Keratinocyte (primary cell): Measurements from ENCODE around the gene NEURL1. TPM values are rescaled to one million over a fixed set of nuclear protein-coding genes. Genes with fewer than 3 reads are reported as not detected.

Experiments
- DNase-seq: peaks from one replicate; pipeline ENCODE4 v3.0.0-alpha.2; 2011; ENCODE audit warnings: low read depth, missing footprints, low spot score
- FAIRE-seq: peaks from 2 replicates; lab custom pipeline; 2011; peaks lifted over from hg19 to GRCh38; lab: Jason Lieb, UNC
- H2AFZ ChIP-seq: 2 replicates; pipeline ENCODE4 v1.6.0; 2012; ENCODE audit warnings: low read length, control low read depth, inconsistent platforms; ENCODE audit not compliant: control insufficient read depth
- H3K27ac ChIP-seq: 2 replicates; pipeline ENCODE4 v1.5.1; 2011; ENCODE audit warnings: low read length; ENCODE audit not compliant: control insufficient read depth, insufficient read depth
- H3K27me3 ChIP-seq: 3 replicates; pipeline ENCODE4 v1.6.0; 2011; ENCODE audit warnings: low read length; ENCODE audit not compliant: control insufficient read depth, insufficient read depth; ENCODE audit errors: extremely low read depth
- H3K36me3 ChIP-seq, 2 experiments: 2 replicates in 1 of 2; 3 replicates in 1 of 2; pipeline ENCODE4 v1.5.1; 2011; ENCODE audit warnings: low read length in 2 of 2, mild to moderate bottlenecking in 1 of 2; ENCODE audit not compliant: control insufficient read depth in 2 of 2, insufficient read depth in 2 of 2; ENCODE audit errors: extremely low read depth in 1 of 2
- H3K4me1 ChIP-seq: 3 replicates; pipeline ENCODE4 v1.5.1; 2011; ENCODE audit warnings: low read length; ENCODE audit not compliant: control insufficient read depth, insufficient read depth; ENCODE audit errors: extremely low read depth
- H3K4me2 ChIP-seq: 3 replicates; pipeline ENCODE4 v1.6.0; 2011; ENCODE audit warnings: low read depth, low read length; ENCODE audit not compliant: control insufficient read depth, insufficient read depth; ENCODE audit errors: extremely low read depth
- H3K4me3 ChIP-seq, 3 experiments: fragments of 200-600 bp in 1 of 3; sonication (generic) in 1 of 3; 2 replicates in 2 of 3; 3 replicates in 1 of 3; pipeline ENCODE4 v1.5.1; 2011 to 2016; ENCODE audit warnings: low read length in 3 of 3, mild to moderate bottlenecking in 3 of 3, control low read depth in 2 of 3, inconsistent platforms in 1 of 3, low read depth in 1 of 3, mixed read lengths in 1 of 3, mixed run types in 1 of 3, moderate library complexity in 1 of 3; ENCODE audit not compliant: control insufficient read depth in 2 of 3, insufficient read depth in 2 of 3; ENCODE audit errors: extremely low read depth in 1 of 3
- H3K79me2 ChIP-seq: 2 replicates; pipeline ENCODE4 v1.6.0; 2012; ENCODE audit warnings: low read length; ENCODE audit not compliant: control insufficient read depth, insufficient read depth
- H3K9ac ChIP-seq: 3 replicates; pipeline ENCODE4 v1.6.0; 2011; ENCODE audit warnings: low read length; ENCODE audit not compliant: control insufficient read depth, insufficient read depth; ENCODE audit errors: extremely low read depth
- H3K9me1 ChIP-seq: 3 replicates; pipeline ENCODE4 v1.6.0; 2011; ENCODE audit warnings: low read length; ENCODE audit not compliant: control insufficient read depth, insufficient read depth; ENCODE audit errors: extremely low read depth
- H3K9me3 ChIP-seq: 2 replicates; pipeline ENCODE4 v1.5.1; 2012; ENCODE audit warnings: low read depth, low read length; ENCODE audit not compliant: control insufficient read depth
- H4K20me1 ChIP-seq: 3 replicates; pipeline ENCODE4 v1.6.0; 2011; ENCODE audit warnings: low read length; ENCODE audit not compliant: control insufficient read depth, insufficient read depth; ENCODE audit errors: extremely low read depth
- CTCF ChIP-seq, 3 experiments: IDR thresholded peaks in 1 of 3; conservative IDR thresholded peaks in 1 of 3; optimal IDR thresholded peaks in 1 of 3; 2 replicates in 2 of 3; 3 replicates in 1 of 3; pipeline versions ENCODE3 to v1.5.1; 2011; ENCODE audit warnings: low read length in 3 of 3, mild to moderate bottlenecking in 3 of 3, moderate library complexity in 2 of 3, control low read depth in 1 of 3, inconsistent platforms in 1 of 3; ENCODE audit not compliant: insufficient read depth in 2 of 3; ENCODE audit errors: extremely low read depth in 1 of 3
- EZH2 ChIP-seq: IDR thresholded peaks from one replicate; pipeline ENCODE4 v1.6.1; 2012; ENCODE audit warnings: inconsistent platforms, mild to moderate bottlenecking, low read length, moderate library complexity
- dilution Hi-C: fragments of 300-500 bp; cut with MboI; formaldehyde crosslinking; loops from one replicate; pipeline ENCODE4 v1.7.0; 2020; ENCODE audit warnings: low sequenced_read_pairs; ENCODE audit not compliant: extremely low pct_ligation_motif_present
- polyA plus RNA-seq, 5 experiments: library from polyadenylated mRNA; depleted of rRNA in 3 of 5; stranded (reverse) in 3 of 5; stranded (forward) in 1 of 5; unstranded in 1 of 5; fragments of >200 nt; gene quantifications; 1 replicate in 1 of 5; 2 replicates in 3 of 5; 3 replicates in 1 of 5; pipeline versions ENCODE4 v1.2.1 to v1.2.3, GENCODE V29; 2011 to 2012; ENCODE audit warnings: missing spikeins in 2 of 5, low read depth in 1 of 5, low replicate concordance in 1 of 5

NEURL1 gene
- polyA plus RNA-seq, 1 donor (not counting 4 experiments of a cell fraction or from before 2014, with no cell fraction given): 0.03 TPM

GRCh38 chr10:103546401-103546800 lies 52.9 kb downstream of the NEURL1 start:
- no peak overlapping the region for H3K4me3 ChIP-seq
- DNase-seq (no peak), FAIRE-seq (no peak)
- no peaks in the 10 kb centered on the region for H3K79me2 ChIP-seq
- TF ChIP-seq CTCF (optimal IDR thresholded peaks at IDR 0.05 in 1 of 3, IDR thresholded peaks at IDR 0.05 in 1 of 3, conservative IDR thresholded peaks at IDR 0.05 in 1 of 3; ENCODE audit: extremely low read depth in 1 of 3, insufficient read depth in 2 of 3, low read length in 3 of 3) (no peak), EZH2 (no peak)
- no peaks in the 10 kb centered on the region for H3K36me3 ChIP-seq
- H2AFZ ChIP-seq: no peak overlapping the region
- no peaks in the 10 kb centered on the region for H3K9me3 ChIP-seq
- H3K9ac ChIP-seq: no peak overlapping the region
- peaks cover 8% of the 10 kb centered on the region for H3K4me1 ChIP-seq
- H3K27me3 ChIP-seq: peaks cover 21% of the 10 kb centered on the region
- H3K9me1 ChIP-seq: no peaks in the 10 kb centered on the region
- no peak overlapping the region for H3K27ac ChIP-seq
- no peak overlapping the region for H3K4me2 ChIP-seq
- dilution Hi-C loops: no loop called here
- no peaks in the 10 kb centered on the region for H4K20me1 ChIP-seq

DNA sequence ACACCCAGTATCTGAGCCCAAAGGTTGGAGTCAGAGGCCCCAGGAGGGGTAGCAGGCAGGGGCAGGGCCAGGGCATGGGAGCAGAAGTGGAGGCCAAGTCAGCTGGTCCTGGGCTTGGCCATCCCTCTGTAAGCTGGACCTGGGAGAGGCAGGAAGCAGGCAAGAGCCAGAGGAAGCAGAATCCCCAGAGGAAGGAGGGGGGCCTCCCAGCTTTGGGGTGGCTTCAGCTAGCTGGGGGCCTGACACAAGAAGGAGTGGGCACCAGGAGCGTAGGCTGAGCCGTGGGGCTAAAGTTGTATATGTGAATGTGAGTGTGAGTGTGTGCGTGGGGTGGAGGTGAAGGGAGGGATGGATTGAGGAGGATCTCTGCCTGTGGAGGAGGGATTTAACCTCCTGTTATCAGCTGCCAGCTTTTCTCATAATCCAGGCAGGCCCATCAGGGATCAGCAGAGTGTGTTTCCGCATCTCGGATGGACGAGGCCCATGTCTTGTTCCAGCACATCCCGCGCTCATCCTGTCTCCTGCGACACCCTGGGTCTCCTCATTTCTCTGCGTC lies 54.0 kb downstream of the NEURL1 start:
- H3K9me3 ChIP-seq: no peaks in the 10 kb centered on the region
- no peaks in the 10 kb centered on the region for H4K20me1 ChIP-seq
- no peak overlapping the region for H3K9ac ChIP-seq
- no peak for TF ChIP-seq CTCF (optimal IDR thresholded peaks at IDR 0.05 in 1 of 3, IDR thresholded peaks at IDR 0.05 in 1 of 3, conservative IDR thresholded peaks at IDR 0.05 in 1 of 3; ENCODE audit: extremely low read depth in 1 of 3, insufficient read depth in 2 of 3, low read length in 3 of 3)
- no peak for TF ChIP-seq EZH2
- FAIRE-seq: no peak
- H3K4me3 ChIP-seq: no peak overlapping the region
- no peak overlapping the region for H3K27ac ChIP-seq
- peaks cover 30% of the 10 kb centered on the region for H3K27me3 ChIP-seq
- H2AFZ ChIP-seq: no peak overlapping the region
- dilution Hi-C loops: no loop called here
- H3K4me1 ChIP-seq: peaks cover 8% of the 10 kb centered on the region
- no peaks in the 10 kb centered on the region for H3K36me3 ChIP-seq
- H3K9me1 ChIP-seq: no peaks in the 10 kb centered on the region
- no peak overlapping the region for H3K4me2 ChIP-seq
- DNase-seq: no peak
- H3K79me2 ChIP-seq: no peaks in the 10 kb centered on the region
